DMS79 treated with DMSO at 0.1 percent for 48 hours (cell line): ENCODE measurements around the gene C17orf107.

Experiments
- DNase-seq: peaks from one replicate; lab custom pipeline; 2025; lab: John Stamatoyannopoulos, UW

C17orf107 gene

DNA sequence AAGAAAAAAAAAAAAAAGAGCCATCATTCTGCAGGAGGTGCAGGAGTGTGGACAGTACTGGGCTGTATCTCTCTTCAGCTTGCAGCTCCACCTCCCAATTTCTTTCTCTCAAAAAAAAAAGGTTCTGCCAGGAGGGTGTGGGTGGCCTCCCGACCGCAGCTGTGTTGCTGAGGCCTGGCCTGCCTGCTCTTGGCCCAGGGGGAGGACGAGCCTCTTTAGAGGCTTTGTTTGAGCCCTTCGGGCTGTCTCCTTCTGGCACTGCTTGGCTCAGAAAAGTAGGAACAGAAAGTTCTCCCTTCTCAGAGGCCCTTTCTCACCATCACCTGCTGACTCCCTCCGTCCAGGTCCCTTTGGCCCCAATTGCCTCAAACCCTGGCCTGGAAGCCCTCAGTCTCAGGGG lies 22.2 kb upstream of the C17orf107 start:
- DNase-seq = no peak

DNA sequence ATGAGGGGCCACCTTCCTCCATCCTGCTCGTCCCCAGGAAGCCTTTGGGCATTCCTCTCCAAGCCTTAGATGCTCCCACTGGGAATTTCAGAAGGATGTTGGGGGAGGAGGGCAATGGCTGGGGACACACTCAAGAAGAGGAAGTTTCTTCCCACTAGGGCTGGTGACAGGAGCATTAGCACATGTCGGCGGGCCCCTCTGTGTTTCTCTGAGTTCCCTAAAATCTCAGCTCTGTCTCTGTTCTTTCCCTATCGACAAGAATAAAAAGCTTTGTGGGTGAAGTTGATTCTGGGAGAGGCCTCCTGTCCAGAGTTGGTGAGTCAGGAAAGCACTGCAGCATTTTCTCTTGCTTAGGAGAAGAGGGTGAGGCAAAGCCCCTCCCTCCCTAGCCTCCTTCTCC lies 19.7 kb upstream of the C17orf107 start:
- no peak for DNase-seq

DNA sequence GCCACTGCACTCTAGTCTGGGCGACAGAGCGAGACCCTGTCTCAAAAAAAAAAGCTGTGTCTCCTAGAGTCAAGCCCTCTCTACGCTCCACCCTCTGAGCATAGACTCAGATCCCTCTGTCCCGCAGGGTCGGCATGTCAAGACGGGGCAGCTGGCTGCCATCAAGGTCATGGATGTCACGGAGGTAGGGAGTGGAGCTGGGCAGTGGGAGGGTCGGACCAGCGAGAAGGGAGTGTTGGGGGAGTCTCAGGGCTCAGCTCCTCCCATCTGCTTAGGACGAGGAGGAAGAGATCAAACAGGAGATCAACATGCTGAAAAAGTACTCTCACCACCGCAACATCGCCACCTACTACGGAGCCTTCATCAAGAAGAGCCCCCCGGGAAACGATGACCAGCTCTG lies 18.5 kb upstream of the C17orf107 start:
- DNase-seq = no peak

DNA sequence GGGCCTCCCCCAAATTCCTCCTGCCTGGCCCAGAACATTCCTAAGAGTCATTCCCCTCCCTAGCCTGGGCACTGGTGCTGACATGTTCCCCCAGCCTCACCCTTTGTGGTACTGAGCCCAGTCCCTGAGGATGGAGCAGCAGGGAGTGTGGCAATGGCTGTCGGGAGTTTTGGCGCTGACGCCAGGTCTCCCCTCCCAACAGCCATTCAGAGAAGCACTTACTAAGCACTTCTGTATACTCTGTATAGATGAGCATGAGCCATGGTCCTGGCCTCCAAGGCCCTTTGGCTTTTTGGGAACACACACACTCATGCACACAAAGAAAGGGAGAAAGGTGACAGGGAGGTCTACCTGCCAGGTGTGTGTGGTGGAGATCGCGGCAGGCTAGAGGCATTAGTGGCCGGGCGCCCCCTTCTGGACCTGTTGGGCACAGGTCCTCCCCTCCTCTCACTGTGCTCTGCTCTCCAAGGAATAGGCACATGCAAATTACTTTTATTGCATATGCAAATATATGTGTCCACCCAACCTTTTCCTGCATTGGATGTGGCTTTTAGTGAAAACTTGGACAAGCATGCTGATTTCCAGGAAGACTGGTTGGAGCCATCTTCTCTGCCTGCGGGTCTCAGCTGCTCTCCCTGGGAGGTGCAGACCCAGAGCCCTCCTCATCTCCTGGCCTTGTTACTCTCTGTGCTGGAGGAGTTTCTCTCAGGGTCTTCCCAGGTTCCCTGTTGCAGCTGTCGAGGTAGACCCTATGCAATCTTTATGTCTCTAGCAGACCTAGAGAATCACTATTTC lies 17.4 kb upstream of the C17orf107 start:
- peak; percentile 71 for DNase-seq

DNA sequence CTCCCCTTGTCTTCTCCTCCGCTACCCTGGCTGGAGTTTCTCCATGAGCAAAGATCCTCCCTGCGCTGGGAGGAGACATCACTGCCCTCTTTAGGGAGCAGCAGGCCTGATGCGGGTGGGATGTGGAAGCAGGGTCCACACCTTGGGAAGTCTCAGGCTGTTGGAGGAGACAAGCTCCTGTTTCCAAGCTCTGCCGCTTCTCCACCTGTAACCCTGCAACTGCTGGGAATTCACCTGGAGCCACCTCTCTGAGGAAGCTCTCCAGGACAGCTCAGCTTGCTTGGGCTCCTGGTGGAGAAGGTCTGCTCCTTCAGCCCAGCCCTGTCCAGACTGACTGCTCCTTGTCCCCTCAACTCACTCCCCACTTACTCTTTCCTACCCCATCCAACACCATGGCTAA lies 14.8 kb upstream of the C17orf107 start:
- no peak for DNase-seq

DNA sequence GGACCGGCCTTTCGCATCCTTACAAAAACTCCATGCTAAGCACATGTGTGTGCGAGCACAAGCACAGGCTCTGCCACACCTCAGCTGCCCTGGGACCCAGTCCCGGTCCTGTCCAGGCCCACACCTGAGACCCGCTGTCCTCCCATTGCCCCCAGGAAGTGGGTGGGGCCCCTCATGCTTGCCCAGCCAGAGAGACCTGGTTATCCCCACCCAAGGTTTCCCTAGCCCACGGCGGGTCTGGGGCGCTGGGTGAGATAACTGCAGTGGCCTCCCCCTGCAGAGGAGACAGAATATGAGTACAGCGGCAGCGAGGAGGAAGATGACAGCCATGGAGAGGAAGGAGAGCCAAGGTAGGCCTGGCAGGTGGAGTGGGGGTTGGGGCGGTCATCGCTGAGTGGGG lies 12.5 kb upstream of the C17orf107 start:
- DNase-seq = no peak

DNA sequence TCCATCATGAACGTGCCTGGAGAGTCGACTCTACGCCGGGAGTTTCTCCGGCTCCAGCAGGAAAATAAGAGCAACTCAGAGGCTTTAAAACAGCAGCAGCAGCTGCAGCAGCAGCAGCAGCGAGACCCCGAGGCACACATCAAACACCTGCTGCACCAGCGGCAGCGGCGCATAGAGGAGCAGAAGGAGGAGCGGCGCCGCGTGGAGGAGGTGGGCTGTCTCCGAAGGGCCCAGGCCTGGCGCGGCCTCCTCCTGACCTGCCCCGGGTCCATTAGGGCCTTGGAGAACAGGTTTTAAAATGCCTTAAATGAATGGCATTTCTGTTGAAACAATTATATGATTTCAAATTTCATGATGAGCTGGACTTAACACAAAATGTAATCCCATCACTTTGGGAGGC lies 11.8 kb upstream of the C17orf107 start:
- no peak for DNase-seq

DNA sequence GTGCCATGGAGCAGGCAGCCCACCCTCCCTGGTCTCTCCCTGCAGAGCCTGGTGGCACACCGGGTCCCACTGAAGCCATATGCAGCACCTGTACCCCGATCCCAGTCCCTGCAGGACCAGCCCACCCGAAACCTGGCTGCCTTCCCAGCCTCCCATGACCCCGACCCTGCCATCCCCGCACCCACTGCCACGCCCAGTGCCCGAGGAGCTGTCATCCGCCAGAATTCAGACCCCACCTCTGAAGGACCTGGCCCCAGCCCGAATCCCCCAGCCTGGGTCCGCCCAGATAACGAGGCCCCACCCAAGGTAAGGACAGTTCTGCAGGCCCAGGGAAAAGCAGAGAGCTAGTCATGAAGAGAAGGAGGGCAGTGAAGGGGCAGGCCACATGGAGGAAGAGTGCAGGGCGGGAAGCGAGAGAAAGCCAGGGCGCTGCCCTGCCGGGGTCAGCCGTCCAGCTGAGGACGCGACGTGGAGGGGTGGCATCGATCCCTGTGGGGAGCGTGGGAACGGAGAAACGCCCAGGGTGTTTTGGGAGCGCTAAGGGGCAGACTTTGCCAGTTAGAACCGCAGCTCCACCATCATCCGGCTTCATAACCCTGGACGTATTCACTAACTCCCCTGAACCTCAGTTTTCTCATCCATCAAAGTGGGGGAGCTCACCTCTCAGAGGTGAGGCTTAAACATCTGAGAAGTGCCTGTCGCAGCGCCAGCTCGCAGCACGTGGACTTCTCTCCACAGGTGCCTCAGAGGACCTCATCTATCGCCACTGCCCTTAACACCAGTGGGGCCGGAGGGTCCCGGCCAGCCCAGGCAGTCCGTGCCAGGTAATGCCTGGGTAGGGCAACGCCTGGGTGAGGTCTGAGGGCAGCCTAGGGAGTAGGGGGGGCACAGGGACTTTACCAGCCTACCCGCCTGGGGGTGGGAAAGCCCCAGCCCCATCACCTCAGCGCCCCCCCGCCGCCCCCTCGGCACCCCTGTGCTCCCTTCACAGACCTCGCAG lies 7.6 kb upstream of the C17orf107 start:
- DNase-seq = no peak

DNA sequence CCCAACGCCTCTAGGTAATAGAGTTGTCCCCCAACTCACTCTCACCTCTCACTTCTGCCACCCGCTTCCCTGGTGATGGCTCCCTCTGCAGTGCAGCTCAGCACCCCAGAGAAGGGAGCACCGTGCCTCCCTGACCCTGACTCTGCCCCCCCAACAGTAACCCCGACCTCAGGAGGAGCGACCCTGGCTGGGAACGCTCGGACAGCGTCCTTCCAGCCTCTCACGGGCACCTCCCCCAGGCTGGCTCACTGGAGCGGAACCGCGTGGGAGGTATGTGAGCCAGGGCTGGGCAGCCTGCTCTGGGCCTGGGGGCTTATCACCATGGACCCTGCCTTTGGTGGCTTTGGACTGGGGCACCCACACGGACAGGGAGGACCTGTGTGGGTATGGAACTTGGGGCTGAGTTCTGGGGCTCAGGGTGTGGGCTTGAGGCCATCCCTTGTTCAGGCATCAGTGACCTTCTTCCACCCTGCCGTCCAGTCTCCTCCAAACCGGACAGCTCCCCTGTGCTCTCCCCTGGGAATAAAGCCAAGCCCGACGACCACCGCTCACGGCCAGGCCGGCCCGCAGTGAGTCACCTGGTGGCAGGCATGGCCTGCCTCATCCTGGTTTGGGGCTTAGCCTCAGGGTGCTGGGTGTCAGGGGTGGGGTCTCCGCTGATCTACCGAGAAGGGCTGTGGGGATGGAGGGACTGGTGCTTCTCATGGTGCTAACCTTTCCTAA lies 6.7 kb upstream of the C17orf107 start:
- no peak for DNase-seq

DNA sequence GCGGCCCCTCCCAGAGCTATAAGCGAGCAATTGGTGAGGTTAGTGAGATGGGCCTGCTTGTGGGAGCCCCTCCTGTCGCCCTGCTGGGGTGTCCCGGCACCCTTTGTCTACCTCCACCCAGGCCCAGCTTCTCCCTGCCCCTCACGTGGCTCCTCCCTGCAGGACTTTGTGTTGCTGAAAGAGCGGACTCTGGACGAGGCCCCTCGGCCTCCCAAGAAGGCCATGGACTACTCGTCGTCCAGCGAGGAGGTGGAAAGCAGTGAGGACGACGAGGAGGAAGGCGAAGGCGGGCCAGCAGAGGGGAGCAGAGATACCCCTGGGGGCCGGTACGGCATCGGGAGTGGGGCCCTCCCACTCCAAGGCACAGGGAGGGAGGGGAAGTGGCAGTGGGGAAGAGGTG lies 6.1 kb upstream of the C17orf107 start:
- no peak for DNase-seq

DNA sequence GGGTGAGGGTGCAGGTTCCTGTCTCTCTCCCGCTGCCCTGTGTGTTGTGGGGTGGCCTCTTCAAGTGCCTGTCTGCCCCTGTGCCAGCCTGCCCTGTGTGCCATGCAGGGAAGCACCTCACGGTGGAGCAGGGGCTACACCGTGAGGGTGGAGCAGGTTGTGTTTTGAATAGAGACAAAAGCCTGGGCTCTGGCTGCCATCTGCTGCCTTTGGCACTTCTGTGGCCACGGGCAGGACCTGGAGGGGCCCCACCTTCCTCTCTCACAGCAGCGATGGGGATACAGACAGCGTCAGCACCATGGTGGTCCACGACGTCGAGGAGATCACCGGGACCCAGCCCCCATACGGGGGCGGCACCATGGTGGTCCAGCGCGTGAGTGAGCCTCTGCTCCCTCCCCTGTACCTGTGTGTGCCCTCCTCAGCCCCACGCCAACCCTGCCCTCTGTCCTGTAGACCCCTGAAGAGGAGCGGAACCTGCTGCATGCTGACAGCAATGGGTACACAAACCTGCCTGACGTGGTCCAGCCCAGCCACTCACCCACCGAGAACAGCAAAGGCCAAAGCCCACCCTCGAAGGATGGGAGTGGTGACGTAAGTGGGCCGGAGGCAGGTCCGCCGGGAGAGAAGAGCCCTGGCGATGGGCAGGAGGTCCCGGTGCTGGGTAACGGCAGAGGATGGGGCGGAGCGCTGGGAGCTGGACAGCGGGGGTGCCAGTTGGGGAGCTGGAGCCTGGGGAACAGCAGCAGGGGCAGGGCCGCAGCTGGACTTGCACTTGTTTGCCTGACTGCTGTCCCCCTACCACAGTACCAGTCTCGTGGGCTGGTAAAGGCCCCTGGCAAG lies 5.4 kb upstream of the C17orf107 start:
- no peak for DNase-seq

DNA sequence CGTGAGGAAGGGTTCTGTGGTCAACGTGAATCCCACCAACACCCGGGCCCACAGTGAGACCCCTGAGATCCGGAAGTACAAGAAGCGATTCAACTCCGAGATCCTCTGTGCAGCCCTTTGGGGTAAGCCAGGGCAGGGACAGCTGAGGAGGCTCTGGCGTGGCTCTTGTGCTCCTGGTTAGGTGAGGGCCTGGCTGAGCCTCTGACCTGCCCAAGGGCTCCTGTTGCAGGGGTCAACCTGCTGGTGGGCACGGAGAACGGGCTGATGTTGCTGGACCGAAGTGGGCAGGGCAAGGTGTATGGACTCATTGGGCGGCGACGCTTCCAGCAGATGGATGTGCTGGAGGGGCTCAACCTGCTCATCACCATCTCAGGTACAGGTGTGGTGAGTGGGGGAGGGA lies 4.2 kb upstream of the C17orf107 start:
- DNase-seq = no peak

DNA sequence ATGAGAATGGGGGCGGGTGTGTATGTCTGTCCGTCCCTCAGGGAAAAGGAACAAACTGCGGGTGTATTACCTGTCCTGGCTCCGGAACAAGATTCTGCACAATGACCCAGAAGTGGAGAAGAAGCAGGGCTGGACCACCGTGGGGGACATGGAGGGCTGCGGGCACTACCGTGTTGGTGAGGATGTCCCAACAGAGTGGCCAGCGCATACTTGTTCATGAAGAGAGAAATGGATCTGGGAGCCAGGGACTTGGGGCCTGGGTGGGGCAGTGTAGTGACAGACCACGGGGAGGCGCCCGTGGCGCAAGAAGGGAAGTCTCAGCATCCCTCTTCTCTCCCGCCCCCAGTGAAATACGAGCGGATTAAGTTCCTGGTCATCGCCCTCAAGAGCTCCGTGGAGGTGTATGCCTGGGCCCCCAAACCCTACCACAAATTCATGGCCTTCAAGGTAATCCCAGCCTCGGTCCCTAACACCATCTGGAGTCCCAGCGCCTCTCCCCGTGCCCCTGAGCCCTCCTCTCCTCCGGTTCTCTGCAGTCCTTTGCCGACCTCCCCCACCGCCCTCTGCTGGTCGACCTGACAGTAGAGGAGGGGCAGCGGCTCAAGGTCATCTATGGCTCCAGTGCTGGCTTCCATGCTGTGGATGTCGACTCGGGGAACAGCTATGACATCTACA lies 3.5 kb upstream of the C17orf107 start:
- DNase-seq = no peak

DNA sequence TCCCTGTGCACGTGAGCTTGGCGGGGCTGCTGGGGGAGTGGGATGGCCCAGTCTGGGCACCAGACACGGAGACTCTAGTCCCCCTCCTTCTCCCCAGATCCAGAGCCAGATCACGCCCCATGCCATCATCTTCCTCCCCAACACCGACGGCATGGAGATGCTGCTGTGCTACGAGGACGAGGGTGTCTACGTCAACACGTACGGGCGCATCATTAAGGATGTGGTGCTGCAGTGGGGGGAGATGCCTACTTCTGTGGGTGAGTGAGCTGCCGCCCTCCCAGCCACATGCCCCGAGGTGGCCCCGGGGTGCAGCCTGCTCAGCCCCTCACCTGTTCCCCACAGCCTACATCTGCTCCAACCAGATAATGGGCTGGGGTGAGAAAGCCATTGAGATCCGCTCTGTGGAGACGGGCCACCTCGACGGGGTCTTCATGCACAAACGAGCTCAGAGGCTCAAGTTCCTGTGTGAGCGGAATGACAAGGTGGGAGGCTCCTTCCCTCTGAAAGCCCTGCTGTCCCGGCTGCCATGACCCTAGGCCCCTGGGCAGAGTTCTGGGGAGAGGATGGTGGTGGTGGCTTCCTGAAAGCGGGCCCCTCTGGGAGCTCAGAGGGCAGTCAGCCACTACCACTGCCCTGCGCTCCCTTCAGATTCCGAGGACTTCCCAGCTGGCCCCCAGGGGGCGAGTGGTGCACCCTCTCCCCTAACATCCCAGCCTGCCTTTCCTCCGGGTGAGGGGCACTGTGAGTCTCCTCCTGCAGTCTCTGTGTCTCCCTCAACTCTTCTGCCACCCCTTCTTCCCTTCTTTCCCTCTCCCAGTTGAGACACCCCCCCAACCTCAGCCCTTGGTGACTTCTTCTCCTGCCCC lies 2.8 kb upstream of the C17orf107 start:
- no peak for DNase-seq

DNA sequence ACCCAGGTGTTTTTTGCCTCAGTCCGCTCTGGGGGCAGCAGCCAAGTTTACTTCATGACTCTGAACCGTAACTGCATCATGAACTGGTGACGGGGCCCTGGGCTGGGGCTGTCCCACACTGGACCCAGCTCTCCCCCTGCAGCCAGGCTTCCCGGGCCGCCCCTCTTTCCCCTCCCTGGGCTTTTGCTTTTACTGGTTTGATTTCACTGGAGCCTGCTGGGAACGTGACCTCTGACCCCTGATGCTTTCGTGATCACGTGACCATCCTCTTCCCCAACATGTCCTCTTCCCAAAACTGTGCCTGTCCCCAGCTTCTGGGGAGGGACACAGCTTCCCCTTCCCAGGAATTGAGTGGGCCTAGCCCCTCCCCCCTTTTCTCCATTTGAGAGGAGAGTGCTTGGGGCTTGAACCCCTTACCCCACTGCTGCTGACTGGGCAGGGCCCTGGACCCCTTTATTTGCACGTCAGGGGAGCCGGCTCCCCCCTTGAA lies 2.1 kb upstream of the C17orf107 start:
- DNase-seq = no peak

DNA sequence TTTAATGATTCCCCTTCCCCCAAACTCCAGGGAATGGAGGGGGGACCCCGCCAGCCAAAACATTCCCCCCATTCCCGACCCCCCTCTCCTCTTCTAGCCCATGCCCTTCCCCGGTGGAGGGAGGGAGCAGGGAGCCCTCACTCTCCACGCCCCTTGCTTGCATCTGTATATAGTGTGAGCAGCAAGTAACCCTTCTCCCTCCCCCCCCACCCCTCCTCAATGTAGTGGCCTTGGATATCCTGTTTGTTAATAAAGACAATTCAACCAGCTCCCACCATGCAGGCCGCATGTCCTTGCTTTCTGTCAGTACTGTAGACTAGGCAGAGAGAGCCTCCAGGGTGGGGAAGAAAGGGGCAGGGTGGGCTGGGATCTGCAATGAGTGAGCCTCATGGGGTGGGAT lies 1.6 kb upstream of the C17orf107 start:
- no peak for DNase-seq

DNA sequence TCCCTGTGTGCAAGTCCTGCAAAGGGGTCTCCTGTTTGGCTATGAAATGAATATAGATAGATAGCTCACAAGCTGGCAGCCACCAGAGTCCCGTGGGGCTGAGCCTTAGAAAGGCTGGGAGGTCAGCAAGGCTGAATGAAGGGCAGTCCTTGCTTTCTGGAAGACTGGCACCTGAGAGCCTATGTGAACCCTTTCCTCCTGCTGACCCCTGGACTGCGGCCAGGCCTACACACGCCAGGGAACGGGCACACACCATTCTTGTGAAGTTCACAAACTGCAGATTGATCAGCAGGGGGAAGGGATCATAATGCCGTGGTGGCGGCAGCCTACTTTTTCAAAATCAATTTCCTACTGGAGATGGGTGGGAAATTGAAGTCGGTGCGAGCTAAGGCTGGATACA lies 985 bp upstream of the C17orf107 start:
- DNase-seq = no peak

DNA sequence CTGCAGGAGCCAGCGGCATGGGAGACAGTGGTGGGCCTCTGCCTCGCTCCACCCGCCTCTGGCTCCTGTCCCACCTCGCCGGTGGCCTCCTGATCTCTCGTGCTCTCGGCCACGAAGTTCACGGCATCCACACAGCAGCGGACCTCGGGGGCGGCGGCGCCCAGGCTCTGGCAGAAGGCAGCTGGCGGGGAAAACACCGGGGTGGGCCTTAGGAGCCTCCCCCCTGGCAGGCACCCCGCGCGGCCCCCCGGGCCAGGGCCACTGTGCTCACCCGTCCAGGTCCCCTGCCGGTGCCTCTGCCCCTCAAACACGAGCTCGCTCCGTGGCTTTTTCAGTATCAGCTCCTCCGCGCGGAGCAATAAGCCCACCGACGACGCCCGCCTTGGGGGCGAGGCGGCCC lies 409 bp upstream of the C17orf107 start:
- DNase-seq = no peak

DNA sequence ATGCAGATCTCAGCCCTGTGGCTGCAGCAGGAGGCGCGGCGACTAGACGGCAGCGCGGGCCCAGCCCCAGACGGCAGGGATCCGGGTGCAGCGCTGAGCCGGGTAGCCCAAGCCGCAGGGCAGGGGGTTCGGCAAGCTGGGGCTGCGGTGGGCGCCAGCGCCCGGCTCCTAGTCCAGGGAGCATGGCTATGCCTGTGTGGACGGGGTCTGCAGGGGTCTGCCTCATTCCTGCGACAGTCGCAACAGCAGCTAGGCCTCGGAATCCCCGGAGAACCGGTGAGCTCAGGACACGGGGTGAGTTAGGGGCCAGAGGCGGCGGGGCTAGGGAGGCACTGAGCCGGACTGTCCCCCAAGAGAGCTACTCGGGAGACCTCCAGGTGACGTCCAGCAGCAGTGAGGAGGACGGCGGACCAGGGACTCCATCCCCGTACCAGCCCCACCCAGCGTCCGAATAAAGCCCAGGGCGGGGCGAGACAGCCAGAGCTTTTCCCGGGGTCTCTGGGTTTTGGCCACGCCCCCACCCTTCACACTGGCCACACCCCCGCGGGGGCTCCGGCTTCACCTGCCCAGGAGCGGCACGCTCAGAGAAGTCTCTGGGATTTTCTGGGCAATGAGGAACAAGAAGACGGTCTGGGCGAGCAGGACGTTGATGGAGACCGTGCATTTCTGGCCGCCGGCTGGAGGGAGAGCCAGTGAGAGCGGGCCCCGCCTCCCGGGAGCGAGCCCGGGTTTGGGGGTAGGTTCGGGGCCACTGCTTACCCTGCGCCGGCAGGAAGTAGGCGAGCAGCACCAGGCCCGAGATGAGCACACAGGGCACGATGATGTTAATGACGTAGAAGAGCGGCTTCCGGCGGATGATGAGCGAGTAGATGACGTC lies 1.1 kb downstream of the C17orf107 start:
- DNase-seq = no peak
